Endothelial cell of umbilical vein (primary cell): ENCODE data around the gene TOP1.

ENCODE experiments used
- EZH2 ChIP-seq: IDR thresholded peaks from 2 replicates; pipeline ENCODE4 v1.6.1; 2012; ENCODE audit warnings: borderline replicate concordance, low read depth, mild to moderate bottlenecking, moderate library complexity, low read length, inconsistent platforms; ENCODE audit not compliant: severe bottlenecking
- FOS ChIP-seq: IDR thresholded peaks from 2 replicates; pipeline ENCODE4 v1.6.1; 2011; ENCODE audit warnings: mild to moderate bottlenecking, low read length, moderate library complexity, borderline replicate concordance; ENCODE audit not compliant: insufficient read depth
- GATA2 ChIP-seq: IDR thresholded peaks from 2 replicates; pipeline ENCODE4 v1.7.0; 2011; ENCODE audit warnings: low read depth, mild to moderate bottlenecking, moderate library complexity, mixed read lengths, low read length; ENCODE audit not compliant: insufficient read length, insufficient read depth
- POLR2A ChIP-seq: IDR thresholded peaks from 2 replicates; pipeline ENCODE4 v1.6.1; 2012; ENCODE audit warnings: low read depth, mild to moderate bottlenecking, control low read depth, low read length
- POLR2AphosphoS5 ChIP-seq: IDR thresholded peaks from 2 replicates; pipeline ENCODE4 v1.6.1; 2012; ENCODE audit warnings: low read depth, mild to moderate bottlenecking, control low read depth, low read length, moderate library complexity; ENCODE audit not compliant: insufficient read depth
- TF ChIP-seq, protein P1 (sequence below), 2 donors: IDR thresholded peaks; 1 replicate in 1 of 2; 2 replicates in 1 of 2; pipeline ENCODE4 v1.5.1; 2011; ENCODE audit warnings: low read length in 2 of 2, mild to moderate bottlenecking in 2 of 2, moderate library complexity in 2 of 2, control low read depth in 1 of 2, inconsistent platforms in 1 of 2, low read depth in 1 of 2; ENCODE audit not compliant: insufficient read depth in 1 of 2; ENCODE audit errors: extremely low read depth in 1 of 2

- TF ChIP-seq, protein P1, sequence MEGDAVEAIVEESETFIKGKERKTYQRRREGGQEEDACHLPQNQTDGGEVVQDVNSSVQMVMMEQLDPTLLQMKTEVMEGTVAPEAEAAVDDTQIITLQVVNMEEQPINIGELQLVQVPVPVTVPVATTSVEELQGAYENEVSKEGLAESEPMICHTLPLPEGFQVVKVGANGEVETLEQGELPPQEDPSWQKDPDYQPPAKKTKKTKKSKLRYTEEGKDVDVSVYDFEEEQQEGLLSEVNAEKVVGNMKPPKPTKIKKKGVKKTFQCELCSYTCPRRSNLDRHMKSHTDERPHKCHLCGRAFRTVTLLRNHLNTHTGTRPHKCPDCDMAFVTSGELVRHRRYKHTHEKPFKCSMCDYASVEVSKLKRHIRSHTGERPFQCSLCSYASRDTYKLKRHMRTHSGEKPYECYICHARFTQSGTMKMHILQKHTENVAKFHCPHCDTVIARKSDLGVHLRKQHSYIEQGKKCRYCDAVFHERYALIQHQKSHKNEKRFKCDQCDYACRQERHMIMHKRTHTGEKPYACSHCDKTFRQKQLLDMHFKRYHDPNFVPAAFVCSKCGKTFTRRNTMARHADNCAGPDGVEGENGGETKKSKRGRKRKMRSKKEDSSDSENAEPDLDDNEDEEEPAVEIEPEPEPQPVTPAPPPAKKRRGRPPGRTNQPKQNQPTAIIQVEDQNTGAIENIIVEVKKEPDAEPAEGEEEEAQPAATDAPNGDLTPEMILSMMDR (IDR thresholded peaks at IDR 0.05; ENCODE audit: extremely low read depth in 1 of 2, insufficient read depth in 1 of 2, low read depth in 1 of 2, low read length in 2 of 2) = no peak
- TF ChIP-seq POLR2AphosphoS5 (no peak), POLR2A (no peak), EZH2 (no peak), FOS (no peak), GATA2 (no peak)
These were observed 113.6 kb downstream of the TOP1 start for GRCh38 chr20:41142245-41142644.
